ENCODE measurements around the gene FOXP1. TPM values are rescaled to one million over a fixed set of nuclear protein-coding genes. Genes with fewer than 3 reads are reported as not detected.

Gene FOXP1
- polyA plus RNA-seq, 1 donor from 2014 or later = 5.6 TPM

- Histone ChIP-seq H3K4me2 (ENCODE audit: low read length) (no peak overlapping the region), H3K79me2 (replicated peaks; ENCODE audit: insufficient read depth, low read length) (no peaks in the 10 kb centered on the region), H3K9me2 (ENCODE audit: insufficient read depth, low read length) (no peaks in the 10 kb centered on the region)
These were observed 602.8 kb downstream of the FOXP1 start for GRCh38 chr3:70980646-70981170.

GRCh38 chr3:70979983-70980645 is 603.4 kb downstream of the FOXP1 start:
- Histone ChIP-seq H3K27ac (ENCODE audit: low read length) (no peak overlapping the region), H3K4me2 (ENCODE audit: low read length) (no peak overlapping the region), H3K36me3 (ENCODE audit: insufficient read depth, low read length) (peaks cover 3% of the 10 kb centered on the region), H3K27me3 (ENCODE audit: insufficient read depth, low read depth, low read length) (no peaks in the 10 kb centered on the region), H3K9me2 (ENCODE audit: insufficient read depth, low read length) (no peaks in the 10 kb centered on the region), H3K4me3 (ENCODE audit: low read length) (no peak overlapping the region), H3K9me3 (ENCODE audit: low read length) (no peaks in the 10 kb centered on the region), H3K79me2 (replicated peaks; ENCODE audit: insufficient read depth, low read length) (no peaks in the 10 kb centered on the region), H4K20me1 (ENCODE audit: insufficient read depth) (no peaks in the 10 kb centered on the region), H3F3A (ENCODE audit: insufficient read depth, low read length, poor library complexity, severe bottlenecking) (no peaks in the 10 kb centered on the region), H3K9ac (ENCODE audit: low read length) (no peak overlapping the region), H2AFZ (ENCODE audit: low read depth, low read length) (no peak overlapping the region)
- TF ChIP-seq, protein P1, sequence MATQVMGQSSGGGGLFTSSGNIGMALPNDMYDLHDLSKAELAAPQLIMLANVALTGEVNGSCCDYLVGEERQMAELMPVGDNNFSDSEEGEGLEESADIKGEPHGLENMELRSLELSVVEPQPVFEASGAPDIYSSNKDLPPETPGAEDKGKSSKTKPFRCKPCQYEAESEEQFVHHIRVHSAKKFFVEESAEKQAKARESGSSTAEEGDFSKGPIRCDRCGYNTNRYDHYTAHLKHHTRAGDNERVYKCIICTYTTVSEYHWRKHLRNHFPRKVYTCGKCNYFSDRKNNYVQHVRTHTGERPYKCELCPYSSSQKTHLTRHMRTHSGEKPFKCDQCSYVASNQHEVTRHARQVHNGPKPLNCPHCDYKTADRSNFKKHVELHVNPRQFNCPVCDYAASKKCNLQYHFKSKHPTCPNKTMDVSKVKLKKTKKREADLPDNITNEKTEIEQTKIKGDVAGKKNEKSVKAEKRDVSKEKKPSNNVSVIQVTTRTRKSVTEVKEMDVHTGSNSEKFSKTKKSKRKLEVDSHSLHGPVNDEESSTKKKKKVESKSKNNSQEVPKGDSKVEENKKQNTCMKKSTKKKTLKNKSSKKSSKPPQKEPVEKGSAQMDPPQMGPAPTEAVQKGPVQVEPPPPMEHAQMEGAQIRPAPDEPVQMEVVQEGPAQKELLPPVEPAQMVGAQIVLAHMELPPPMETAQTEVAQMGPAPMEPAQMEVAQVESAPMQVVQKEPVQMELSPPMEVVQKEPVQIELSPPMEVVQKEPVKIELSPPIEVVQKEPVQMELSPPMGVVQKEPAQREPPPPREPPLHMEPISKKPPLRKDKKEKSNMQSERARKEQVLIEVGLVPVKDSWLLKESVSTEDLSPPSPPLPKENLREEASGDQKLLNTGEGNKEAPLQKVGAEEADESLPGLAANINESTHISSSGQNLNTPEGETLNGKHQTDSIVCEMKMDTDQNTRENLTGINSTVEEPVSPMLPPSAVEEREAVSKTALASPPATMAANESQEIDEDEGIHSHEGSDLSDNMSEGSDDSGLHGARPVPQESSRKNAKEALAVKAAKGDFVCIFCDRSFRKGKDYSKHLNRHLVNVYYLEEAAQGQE (IDR thresholded peaks at IDR 0.05; ENCODE audit: borderline replicate concordance) = no peak

More at GRCh38 chr3:70980646-70981170, 602.8 kb downstream of the FOXP1 start:
- H3K9me3 ChIP-seq (ENCODE audit: low read length) = no peaks in the 10 kb centered on the region
- no peak overlapping the region for H3K9ac ChIP-seq (ENCODE audit: low read length)
- no peak for TF ChIP-seq POLR2AphosphoS5 (IDR thresholded peaks at IDR 0.05)
- TF ChIP-seq, protein P1 (IDR thresholded peaks at IDR 0.05; ENCODE audit: borderline replicate concordance) = no peak
- no peaks in the 10 kb centered on the region for H4K20me1 ChIP-seq (ENCODE audit: insufficient read depth)
- H3F3A ChIP-seq (ENCODE audit: insufficient read depth, low read length, poor library complexity, severe bottlenecking) = no peaks in the 10 kb centered on the region
- H3K36me3 ChIP-seq (ENCODE audit: insufficient read depth, low read length) = peaks cover 3% of the 10 kb centered on the region
- no peaks in the 10 kb centered on the region for H3K27me3 ChIP-seq (ENCODE audit: insufficient read depth, low read depth, low read length)
- no peak overlapping the region for H2AFZ ChIP-seq (ENCODE audit: low read depth, low read length)
- no peak overlapping the region for H3K4me3 ChIP-seq (ENCODE audit: low read length)
- H3K27ac ChIP-seq (ENCODE audit: low read length) = no peak overlapping the region

DNA sequence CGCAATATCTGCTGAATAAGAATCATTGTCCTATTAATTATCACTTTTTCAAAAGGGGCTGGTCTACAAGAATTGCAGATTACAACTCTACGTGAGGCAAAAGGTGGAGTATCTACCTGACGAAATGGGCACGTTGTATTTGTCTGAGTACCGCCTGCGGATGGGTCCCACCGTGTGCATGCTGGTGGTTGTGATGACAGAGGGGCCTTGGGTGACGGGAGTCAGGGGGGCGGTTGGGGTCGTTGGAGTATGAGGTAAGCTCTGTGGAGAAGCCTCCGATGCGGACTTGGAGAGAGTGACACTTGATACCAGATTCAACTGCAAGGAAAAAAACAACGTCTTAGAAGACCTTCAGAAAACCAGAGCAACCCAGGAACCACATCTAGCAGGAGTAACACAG is 605.8 kb downstream of the FOXP1 start:
- Histone ChIP-seq H3K9me3 (ENCODE audit: low read length) (no peaks in the 10 kb centered on the region), H3K36me3 (ENCODE audit: insufficient read depth, low read length) (peaks cover 3% of the 10 kb centered on the region), H3F3A (ENCODE audit: insufficient read depth, low read length, poor library complexity, severe bottlenecking) (no peaks in the 10 kb centered on the region), H3K4me2 (ENCODE audit: low read length) (no peak overlapping the region), H2AFZ (ENCODE audit: low read depth, low read length) (no peak overlapping the region), H4K20me1 (ENCODE audit: insufficient read depth) (no peaks in the 10 kb centered on the region), H3K9ac (ENCODE audit: low read length) (no peak overlapping the region), H3K79me2 (replicated peaks; ENCODE audit: insufficient read depth, low read length) (no peaks in the 10 kb centered on the region), H3K4me3 (ENCODE audit: low read length) (no peak overlapping the region), H3K9me2 (ENCODE audit: insufficient read depth, low read length) (no peaks in the 10 kb centered on the region), H3K27ac (ENCODE audit: low read length) (no peak overlapping the region), H3K27me3 (ENCODE audit: insufficient read depth, low read depth, low read length) (no peaks in the 10 kb centered on the region)
- no peak for TF ChIP-seq POLR2AphosphoS5 (IDR thresholded peaks at IDR 0.05)
- TF ChIP-seq TAF1 (IDR thresholded peaks at IDR 0.05; ENCODE audit: low read depth) = no peak
- TF ChIP-seq MXI1 (conservative IDR thresholded peaks at IDR 0.05; ENCODE audit: poor library complexity, severe bottlenecking) = no peak
- no peak for TF ChIP-seq RAD21 (conservative IDR thresholded peaks at IDR 0.05)
- TF ChIP-seq EZH2 (IDR thresholded peaks at IDR 0.05; ENCODE audit: borderline replicate concordance, insufficient read depth, low read length, poor library complexity, severe bottlenecking) = no peak
- TF ChIP-seq, protein P1 (IDR thresholded peaks at IDR 0.05; ENCODE audit: borderline replicate concordance) = no peak
- no peak for TF ChIP-seq SMC3 (conservative IDR thresholded peaks at IDR 0.05; ENCODE audit: poor library complexity)
- TF ChIP-seq EP300 (conservative IDR thresholded peaks at IDR 0.05; ENCODE audit: poor library complexity, severe bottlenecking) = no peak
